ES-I3 (cell line): Measurements from ENCODE around the gene PFN2.
"Not testable (repeated sequence)": the region's sequence is repeated elsewhere in the genome, so short reads cannot be mapped to it uniquely, and the experiment has no call there.

ENCODE experiments used
- H3K36me3 ChIP-seq: 2 replicates; pipeline ENCODE4 v1.6.1; 2013; ENCODE audit warnings: mild to moderate bottlenecking, low read length, control low read depth, moderate library complexity; ENCODE audit not compliant: insufficient read depth
- H3K4me1 ChIP-seq: 2 replicates; pipeline ENCODE4 v1.6.1; 2013; ENCODE audit warnings: mild to moderate bottlenecking, control low read depth, low read length; ENCODE audit not compliant: insufficient read depth
- H3K9ac ChIP-seq: 2 replicates; pipeline ENCODE4 v1.6.1; 2013; ENCODE audit warnings: low read depth, mild to moderate bottlenecking, low read length, moderate library complexity
- H3K9me3 ChIP-seq: 2 replicates; pipeline ENCODE4 v1.6.1; 2013; ENCODE audit warnings: mild to moderate bottlenecking, low read length, moderate library complexity; ENCODE audit not compliant: control insufficient read depth, insufficient read depth

Gene PFN2

GRCh38 chr3:149957361-149958125, 13.2 kb downstream of the PFN2 start:
- no peaks in the 10 kb centered on the region for H3K9me3 ChIP-seq
- no peaks in the 10 kb centered on the region for H3K4me1 ChIP-seq
- peaks cover 2% of the 10 kb centered on the region; the same call in 1 of the 2 replicates for H3K36me3 ChIP-seq

DNA sequence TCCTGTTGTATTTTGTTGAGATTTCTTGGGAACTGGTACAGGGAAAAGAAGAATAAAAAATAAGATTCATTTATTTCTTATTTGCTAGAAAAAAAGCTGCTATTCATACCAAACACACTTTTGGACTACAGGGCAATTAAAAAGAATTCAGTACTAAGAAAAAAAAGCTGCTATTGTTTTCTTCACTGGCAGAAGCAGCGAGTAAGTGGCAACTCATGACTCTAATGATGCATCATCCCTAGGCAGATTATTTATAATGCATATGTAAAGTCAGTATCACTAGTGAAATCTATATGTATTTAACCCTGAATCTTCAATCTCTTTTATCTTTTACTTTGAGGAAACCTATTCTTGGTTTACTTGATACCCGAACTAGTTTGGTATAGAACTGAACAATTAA, 15.2 kb downstream of the PFN2 start:
- H3K4me1 ChIP-seq = no peaks in the 10 kb centered on the region
- no peak overlapping the region for H3K9ac ChIP-seq
- H3K36me3 ChIP-seq = peaks cover 13% of the 10 kb centered on the region; the same call in 1 of the 2 replicates
- no peaks in the 10 kb centered on the region for H3K9me3 ChIP-seq

More at GRCh38 chr3:149957361-149958125, 13.2 kb downstream of the PFN2 start:
- no peak overlapping the region for H3K9ac ChIP-seq

GRCh38 chr3:149954812-149955211, 15.9 kb downstream of the PFN2 start:
- Histone ChIP-seq H3K36me3 (peaks cover 19% of the 10 kb centered on the region; the same call in 1 of the 2 replicates), H3K9me3 (no peaks in the 10 kb centered on the region), H3K4me1 (no peaks in the 10 kb centered on the region), H3K9ac (no peak overlapping the region)

DNA sequence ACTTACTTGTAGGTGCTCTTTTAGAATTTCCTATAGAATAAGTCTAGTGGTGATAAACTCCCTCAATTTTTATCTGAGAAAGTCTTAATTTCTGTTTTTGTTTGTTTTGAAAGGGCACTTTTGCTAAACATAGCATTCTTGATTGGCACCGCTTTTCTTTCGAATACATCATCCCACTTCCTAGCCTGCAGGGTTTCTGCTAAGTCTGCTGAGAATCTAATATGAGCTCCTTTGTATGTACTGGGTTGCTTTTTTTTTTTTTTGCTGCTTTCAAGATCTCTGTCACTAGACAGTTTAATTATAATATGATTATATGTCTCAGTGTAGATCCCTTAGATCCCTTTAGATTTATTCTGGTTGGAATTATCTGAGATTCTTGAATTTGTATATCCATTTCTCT, 21.5 kb downstream of the PFN2 start:
- no peak overlapping the region for H3K9ac ChIP-seq
- H3K9me3 ChIP-seq = no peaks in the 10 kb centered on the region; the same call in 1 of the 2 replicates
- H3K36me3 ChIP-seq = peaks cover 19% of the 10 kb centered on the region; the same call in 1 of the 2 replicates
- H3K4me1 ChIP-seq = no peaks in the 10 kb centered on the region

GRCh38 chr3:149947231-149947630, 23.5 kb downstream of the PFN2 start:
- Histone ChIP-seq H3K9me3 (no peaks in the 10 kb centered on the region; the same call in 1 of the 2 replicates), H3K9ac (no peak overlapping the region), H3K36me3 (peaks cover 16% of the 10 kb centered on the region; the same call in 1 of the 2 replicates)

DNA sequence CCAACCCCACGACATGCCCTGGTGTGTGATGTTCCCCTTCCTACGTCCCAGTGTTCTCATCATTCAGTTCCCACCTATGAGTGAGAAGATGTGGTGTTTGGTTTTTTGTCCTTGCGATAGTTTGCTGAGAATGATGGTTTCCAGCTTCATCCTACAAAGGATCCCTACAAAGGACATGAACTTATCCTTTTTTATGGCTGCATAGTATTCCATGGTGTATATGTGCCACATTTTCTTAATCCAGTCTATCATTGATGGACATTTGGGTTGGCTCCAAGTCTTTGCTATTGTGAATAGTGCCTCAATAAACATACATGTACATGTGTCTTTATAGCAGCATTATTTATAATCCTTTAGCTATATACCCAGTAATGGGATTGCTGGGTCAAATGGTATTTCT, 26.7 kb downstream of the PFN2 start:
- H3K36me3 ChIP-seq, H3K9me3 ChIP-seq, H3K4me1 ChIP-seq, H3K9ac ChIP-seq: not testable (repeated sequence)

More at GRCh38 chr3:149947231-149947630, 23.5 kb downstream of the PFN2 start:
- no peaks in the 10 kb centered on the region for H3K4me1 ChIP-seq

DNA sequence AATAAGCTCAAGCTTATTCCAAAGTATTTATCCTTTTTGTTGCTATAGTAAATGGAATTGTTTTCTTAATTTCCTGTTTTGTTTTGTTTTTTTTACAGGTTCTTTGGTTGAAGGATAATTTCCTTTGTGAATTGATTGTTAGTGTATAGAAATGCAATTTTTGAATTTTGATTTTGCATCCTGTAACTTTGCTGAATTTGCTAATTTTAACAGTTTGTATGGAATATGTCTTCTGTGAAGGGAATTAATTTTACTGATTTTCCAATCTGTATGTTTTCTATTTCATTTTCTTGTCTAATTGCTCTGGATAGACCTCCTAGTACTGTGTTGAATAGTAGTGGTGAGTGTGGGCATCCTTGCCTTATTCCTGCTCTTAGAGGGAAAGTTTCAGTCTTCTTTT, 28.3 kb downstream of the PFN2 start:
- H3K9ac ChIP-seq = no peak overlapping the region
- no peaks in the 10 kb centered on the region; the same call in 1 of the 2 replicates for H3K9me3 ChIP-seq
- no peaks in the 10 kb centered on the region for H3K4me1 ChIP-seq
- H3K36me3 ChIP-seq = no peaks in the 10 kb centered on the region

DNA sequence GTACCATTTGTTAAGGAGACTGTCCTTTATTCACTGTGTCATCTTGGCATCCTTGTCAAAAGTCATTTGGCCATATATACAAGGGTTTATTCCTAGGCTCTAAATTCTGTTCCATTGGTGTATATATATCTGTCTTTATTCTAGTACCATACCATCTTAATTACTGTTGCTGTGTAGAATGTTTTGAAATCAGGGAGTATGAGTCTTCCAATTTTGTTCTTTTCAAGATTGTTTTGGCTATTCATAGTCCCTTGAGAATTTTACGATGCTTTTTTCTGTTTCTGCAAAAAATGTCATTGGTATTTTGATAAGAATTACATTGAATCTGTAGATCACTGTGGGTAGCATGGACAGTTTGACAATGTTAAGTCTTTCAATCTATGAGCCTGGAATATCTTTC, 28.7 kb downstream of the PFN2 start:
- H3K9ac ChIP-seq = no peak overlapping the region
- no peaks in the 10 kb centered on the region for H3K4me1 ChIP-seq
- H3K36me3 ChIP-seq = no peaks in the 10 kb centered on the region
- no peaks in the 10 kb centered on the region; the same call in 1 of the 2 replicates for H3K9me3 ChIP-seq

DNA sequence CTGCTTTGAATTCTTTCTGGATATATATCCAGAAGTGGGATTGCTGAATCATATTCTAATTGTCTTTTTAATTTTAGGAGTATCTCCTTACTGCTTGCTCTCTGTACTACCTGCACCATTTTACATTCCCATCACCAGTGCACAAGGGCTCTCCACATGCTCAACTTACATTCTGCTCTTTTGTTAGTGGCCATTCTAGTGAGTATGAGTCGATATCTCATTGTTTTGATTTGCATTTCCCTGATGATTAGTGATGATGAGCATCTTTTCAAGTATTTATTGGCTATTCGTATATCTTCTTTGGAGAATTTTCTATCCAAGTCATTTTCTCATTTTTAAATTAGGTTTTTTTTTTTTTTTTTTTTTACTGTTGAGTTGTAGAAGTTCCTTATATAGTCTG, 29.5 kb downstream of the PFN2 start:
- Histone ChIP-seq H3K9me3 (no peaks in the 10 kb centered on the region; the same call in 1 of the 2 replicates), H3K36me3 (no peaks in the 10 kb centered on the region), H3K9ac (no peak overlapping the region), H3K4me1 (no peaks in the 10 kb centered on the region)

GRCh38 chr3:149938392-149939055, 32.2 kb downstream of the PFN2 start:
- not testable (repeated sequence) for H3K36me3 ChIP-seq, H3K9ac ChIP-seq, H3K4me1 ChIP-seq, H3K9me3 ChIP-seq

GRCh38 chr3:149936812-149937230, 33.9 kb downstream of the PFN2 start:
- Histone ChIP-seq H3K9me3 (peaks cover 6% of the 10 kb centered on the region), H3K4me1 (no peaks in the 10 kb centered on the region), H3K36me3 (no peaks in the 10 kb centered on the region), H3K9ac (no peak overlapping the region)

DNA sequence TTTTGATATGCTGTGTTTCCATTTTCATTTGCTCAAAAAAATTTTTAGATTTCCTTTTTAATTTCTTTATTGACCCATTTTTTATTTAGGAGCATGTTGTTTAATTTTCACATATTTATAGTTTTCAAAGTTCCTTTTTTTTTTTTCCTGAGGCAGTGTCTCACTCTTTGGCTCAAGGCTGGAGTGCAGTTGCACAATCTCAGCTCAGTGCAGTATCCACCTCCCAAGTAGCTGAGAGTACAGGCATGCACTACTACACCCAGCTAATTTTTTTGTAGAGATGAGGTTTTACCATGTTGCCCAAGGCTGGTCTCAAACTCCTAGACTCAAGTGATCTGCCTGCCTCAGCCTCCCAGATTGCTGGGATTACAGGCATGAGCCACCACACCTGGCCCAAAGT, 36.2 kb downstream of the PFN2 start:
- Histone ChIP-seq H3K36me3 (no peaks in the 10 kb centered on the region), H3K9ac (no peak overlapping the region), H3K9me3 (peaks cover 15% of the 10 kb centered on the region), H3K4me1 (no peaks in the 10 kb centered on the region)

GRCh38 chr3:149933858-149934257, 36.8 kb downstream of the PFN2 start:
- H3K9me3 ChIP-seq = peaks cover 15% of the 10 kb centered on the region
- no peaks in the 10 kb centered on the region for H3K4me1 ChIP-seq
- H3K9ac ChIP-seq = no peak overlapping the region
- H3K36me3 ChIP-seq = peaks cover 4% of the 10 kb centered on the region; the same call in 1 of the 2 replicates

GRCh38 chr3:149933008-149933407, 37.7 kb downstream of the PFN2 start:
- Histone ChIP-seq H3K4me1 (no peaks in the 10 kb centered on the region), H3K9me3 (peaks cover 15% of the 10 kb centered on the region), H3K9ac (no peak overlapping the region), H3K36me3 (peaks cover 4% of the 10 kb centered on the region; the same call in 1 of the 2 replicates)

GRCh38 chr3:149920119-149920518, 50.6 kb downstream of the PFN2 start:
- Histone ChIP-seq H3K36me3 (peaks cover 2% of the 10 kb centered on the region; the same call in 1 of the 2 replicates), H3K4me1 (no peaks in the 10 kb centered on the region), H3K9me3 (no peaks in the 10 kb centered on the region), H3K9ac (no peak overlapping the region)
